HG02571 (cell line): ENCODE results near the gene MYH11.
"Not testable (repeated sequence)": the region's sequence is repeated elsewhere in the genome, so short reads cannot be mapped to it uniquely, and the experiment has no call there.

Source experiments
- ATAC-seq: cut with Tn5 transposase; IDR thresholded peaks from one replicate; pipeline ENCODE4 v1.9.1; 2021; ENCODE audit warnings: mild to moderate bottlenecking, moderate library complexity; ENCODE audit not compliant: unreplicated experiment

The MYH11 gene

DNA sequence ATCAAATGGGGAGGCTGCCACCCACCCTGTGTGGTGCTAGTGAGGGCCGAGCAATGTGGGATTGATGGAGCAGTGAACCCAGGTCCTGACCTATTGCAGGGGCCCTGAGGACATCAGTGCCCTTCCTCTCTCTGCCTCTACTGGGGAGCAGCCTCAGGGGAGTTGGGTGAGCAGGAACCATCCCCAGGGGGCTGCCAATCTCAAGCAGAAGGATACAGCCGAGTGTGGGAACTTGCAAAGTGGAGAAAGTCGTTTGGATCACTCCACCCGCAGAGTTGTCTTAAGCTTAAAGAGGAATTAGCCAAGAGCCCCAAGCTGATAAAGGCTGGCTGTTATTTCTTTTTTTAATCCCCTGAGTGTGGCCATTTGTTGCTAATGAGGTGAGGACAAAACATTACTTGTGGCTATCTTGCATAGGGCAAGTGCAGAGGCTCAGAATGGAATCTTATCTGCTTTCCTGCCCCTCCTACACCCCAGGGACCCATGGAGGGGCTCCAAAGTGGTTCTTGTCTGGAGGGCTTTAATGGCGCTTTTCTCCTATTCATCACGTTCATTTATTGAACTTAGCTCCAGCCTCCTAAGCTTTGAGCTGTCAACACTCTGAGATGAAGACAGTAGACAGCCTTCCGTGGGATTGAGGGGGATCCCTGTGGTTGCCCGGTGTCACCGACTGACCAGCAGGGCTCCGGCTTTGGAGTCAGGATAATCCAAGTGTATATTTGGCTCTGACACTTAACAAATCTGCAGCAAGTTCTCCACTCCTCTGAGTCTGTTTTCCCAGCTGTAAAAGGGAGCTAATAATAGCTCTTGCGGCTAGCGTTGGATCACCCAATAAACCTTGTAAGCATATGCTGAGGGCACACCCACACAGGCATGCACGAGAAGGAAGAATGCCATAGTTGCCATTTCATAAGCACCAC is 45.1 kb downstream of the MYH11 start:
- no peak for ATAC-seq

DNA sequence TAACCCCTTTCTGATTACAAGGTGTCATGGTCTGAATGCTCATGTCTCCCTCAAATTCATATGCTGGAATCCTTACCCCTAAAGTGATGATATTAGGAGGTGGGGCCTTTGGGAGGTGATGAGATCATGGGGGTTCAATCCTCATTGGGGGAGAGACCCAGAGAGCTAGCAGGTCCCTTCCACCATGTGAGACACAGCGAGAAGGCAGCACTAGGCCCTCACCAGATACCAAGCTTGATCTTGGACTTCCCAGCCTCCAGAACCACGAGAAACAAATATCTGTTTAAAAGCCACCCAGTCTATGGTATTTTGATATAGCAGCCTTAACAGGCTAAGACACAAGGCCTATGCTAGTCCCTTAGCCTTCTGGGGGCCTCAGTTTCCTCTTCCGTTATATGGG is 45.9 kb downstream of the MYH11 start:
- ATAC-seq, result no peak

DNA sequence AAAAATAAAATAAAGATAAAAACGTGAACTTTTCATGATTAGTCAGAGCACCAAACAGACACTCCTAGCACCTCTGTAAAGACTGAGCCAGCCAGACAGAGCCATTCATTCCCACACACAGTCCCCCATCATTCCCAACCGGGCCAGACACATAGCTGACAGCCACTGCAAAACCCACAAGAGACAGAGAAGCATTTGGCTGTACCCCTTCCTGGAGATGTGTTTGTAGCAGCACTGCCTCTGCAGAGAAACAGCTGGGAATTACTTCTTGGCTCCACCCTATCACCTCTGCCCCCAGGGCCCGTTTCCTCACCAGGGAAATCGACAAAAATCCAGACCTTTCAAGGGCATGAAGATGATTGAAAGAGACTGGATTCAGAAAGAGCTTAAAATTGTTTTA is 46.4 kb downstream of the MYH11 start:
- ATAC-seq, result no peak

- ATAC-seq, result not testable (repeated sequence)
These were observed 47.5 kb downstream of the MYH11 start for GRCh38 chr16:15809297-15809696.

DNA sequence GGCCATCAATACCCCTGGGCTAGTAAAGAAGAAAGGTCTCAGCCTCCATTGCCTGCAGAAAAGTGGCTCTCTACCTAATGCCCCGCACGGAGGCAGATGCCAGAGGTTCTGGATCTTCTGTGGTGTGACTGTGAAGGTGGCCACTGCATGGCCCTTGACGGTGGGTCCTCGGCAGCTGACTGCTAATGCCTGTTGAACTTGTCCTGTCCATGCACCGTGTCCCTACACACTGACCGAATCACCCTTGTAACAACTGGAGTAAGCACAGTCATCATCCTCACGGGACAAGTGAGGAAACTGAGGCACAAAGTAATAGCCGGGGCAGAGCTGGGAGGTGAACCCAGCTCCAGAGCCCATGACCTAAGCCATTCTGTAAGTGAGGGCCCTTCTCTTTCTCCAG is 48.8 kb downstream of the MYH11 start:
- no peak for ATAC-seq

GRCh38 chr16:15807603-15808009 is 49.2 kb downstream of the MYH11 start:
- ATAC-seq, result no peak

- no peak for ATAC-seq
These were observed 53.2 kb downstream of the MYH11 start for GRCh38 chr16:15803618-15804017.

- ATAC-seq, result no peak
These were observed 56.9 kb downstream of the MYH11 start for GRCh38 chr16:15799851-15800495.

DNA sequence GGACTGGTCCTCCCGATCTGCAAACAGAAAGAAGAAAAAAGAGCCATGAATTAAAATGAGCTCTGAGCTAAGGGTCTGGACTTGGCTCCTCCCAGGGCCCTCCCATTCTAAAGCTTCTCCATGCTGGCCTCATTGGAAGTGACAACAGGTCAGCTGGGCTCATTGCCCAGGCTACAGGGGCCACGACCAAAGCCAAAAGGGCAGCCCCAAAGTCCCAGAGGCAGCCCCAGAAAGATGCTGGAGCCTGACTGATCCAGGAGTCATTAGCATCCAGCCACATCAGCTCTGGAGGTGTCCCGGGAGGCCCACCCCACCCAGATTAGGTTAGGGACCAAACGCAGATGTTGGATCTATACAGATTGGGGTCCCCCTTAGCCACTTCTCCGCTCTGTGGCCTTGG is 58.2 kb downstream of the MYH11 start:
- no peak for ATAC-seq

DNA sequence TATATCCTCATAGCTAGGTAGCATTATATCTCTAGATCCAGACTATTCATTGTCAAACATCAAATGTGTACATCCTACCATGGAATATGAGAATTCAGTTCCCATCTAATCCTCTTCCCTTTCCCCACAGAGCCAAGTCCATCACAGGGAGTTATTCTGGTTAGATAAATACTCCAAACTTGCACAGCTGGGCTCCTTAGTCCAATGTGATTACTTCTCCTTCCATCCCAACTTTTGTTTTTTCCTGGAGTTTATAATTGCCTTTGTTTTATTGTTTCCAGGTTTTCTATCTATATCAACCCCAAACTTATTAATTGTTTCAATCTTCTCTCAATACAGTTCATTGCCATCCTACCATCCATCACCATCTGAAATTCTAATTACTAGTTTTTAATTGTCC is 59.9 kb downstream of the MYH11 start:
- ATAC-seq, result no peak

DNA sequence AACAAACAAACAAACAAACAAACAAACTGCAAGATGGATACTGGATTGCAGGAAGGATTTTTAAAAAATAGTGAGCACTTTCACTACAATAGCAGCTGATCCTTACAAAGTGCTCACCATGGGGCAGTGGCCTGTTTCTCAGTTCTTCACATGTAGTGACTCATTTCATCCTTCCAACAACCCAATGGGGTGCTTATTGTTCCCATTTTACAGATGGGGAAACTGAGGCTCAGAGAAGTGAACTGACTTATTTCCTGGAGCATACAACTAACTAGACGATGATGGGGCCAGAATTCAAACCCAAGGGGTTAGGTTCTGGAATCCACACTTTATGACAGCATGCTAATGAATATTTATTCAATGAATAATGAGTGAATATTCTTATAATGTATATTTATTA is 61.2 kb downstream of the MYH11 start:
- ATAC-seq, result no peak

DNA sequence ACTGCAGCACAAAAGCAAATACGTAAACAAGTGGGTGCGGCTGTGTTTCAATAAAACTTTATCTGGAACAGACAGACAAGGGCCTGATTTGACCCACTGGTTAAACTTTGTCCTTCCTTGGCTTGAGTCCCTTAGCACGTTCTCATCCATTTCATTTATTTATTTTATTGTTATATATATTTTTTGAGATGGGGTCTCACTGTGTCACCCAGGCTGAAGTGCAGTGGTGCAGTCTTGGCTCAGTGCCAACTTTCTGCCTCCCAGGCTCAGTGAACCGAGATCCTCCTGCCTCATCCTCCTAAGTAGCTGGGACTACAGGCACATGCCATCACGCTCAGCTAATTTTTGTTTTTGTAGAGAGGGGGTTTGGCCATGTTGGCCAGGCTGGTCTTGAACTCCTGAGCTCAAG is 64.3 kb downstream of the MYH11 start:
- no peak for ATAC-seq

GRCh38 chr16:15790458-15790857 is 66.4 kb downstream of the MYH11 start:
- no peak for ATAC-seq

GRCh38 chr16:15789816-15790215 is 67.0 kb downstream of the MYH11 start:
- ATAC-seq, result not testable (repeated sequence)

DNA sequence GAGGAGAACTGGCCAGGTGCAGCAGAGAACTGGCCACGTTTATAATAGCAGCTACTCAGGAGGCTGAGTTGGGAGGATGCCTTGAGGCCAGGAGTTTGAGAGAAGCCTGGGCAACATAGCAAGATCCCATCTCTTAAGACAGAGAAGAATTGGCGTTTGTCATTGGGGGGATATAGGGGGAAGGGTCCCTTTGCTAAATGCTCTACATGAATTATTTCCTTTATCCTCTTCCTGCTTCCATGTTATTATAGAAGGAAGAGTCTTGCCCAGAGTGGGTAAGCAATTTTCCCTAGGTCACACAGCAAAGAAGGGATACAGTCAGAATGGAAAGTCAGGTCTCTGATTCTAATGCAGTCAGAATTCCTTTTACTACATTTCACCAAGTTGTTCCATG is 68.0 kb downstream of the MYH11 start:
- no peak for ATAC-seq

GRCh38 chr16:15786501-15786900 is 70.3 kb downstream of the MYH11 start:
- ATAC-seq, result no peak

DNA sequence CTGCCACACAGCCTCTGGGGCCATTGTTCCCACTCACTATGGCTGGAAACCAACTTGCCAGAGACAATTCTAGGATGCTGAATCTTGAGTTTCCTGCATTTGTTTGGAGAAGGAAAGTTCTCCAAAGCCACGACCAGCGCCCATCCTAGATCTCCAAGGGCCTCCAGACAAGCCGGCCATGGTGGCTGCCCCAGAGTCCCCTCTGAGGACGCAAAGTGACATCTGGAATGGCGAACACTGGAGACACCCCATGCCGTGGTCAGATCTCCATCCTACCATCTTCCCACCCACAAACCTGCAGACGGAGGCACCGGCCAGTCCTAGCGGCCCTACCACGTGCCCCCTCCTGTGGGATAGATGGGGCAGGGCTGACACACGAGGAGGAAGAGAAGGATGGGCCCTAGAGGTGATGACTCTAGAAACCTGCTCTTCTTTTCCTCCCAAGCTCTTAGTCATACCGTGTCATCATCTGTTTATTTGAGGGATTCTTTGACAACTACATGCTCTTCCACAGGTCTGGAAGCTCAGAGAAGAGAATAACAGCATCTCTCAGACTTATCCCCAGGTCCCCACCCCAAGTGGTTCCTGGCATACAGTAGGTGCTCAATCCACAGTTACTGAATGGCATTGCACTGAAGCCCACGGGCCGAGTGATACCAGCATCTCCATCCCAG is 71.3 kb downstream of the MYH11 start:
- ATAC-seq, result no peak

- no peak for ATAC-seq
These were observed 72.8 kb downstream of the MYH11 start for GRCh38 chr16:15783985-15784384.

DNA sequence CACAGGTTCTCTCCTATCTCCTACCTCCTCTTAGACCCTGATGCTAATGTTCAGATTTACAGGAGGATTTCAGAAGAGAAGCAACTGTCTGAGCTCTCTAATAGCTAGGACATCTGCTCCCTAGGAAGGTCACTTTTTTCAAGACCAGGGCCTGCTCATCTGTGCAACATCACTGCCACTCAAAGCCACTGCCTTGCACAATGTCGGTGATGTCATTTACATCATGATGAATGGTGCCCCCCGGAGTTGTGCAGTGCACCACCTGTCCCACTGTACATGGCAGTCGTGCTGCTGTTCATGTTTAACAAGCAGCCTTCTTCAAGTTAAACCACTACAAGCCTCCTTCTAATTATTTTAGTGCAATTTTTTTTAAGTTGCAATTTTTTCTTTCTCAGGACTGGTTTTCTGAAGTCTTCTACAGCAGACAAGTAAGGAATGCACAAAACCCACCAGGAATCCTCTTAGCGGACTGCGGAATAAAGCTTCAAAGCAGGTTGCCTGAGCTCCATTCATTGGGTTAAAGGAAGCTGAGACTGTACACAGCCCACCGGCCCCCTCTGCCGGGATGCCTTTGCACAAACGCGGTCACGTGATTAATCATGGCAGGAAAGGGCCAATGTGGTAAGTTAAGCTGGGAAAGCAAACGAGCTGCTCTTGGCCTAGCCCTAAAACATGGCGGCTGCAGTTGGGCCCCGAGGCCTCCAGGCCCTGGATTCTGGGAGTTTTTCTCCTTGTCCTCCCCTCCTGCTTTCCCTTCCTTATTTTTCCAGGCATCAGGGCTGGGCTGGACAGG is 74.1 kb downstream of the MYH11 start:
- ATAC-seq, result no peak

DNA sequence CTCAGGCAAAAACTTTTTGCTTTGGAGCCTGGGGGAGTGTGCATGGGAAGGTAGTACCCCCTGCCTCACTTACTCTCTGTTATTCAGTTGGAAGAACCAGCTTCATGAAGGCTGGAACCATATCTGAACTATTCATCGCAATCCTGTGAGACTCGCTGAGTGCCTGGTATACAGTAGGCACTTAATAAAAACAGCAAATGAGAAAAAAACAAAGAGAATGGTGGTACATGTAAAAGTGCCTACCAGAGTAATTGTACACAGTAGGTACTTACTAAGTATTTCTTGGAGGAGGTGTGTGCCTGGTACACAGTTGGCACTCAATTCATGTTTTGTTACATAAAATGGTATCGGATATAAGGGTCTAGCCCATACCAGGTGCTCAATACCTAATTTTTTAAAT is 75.2 kb downstream of the MYH11 start:
- no peak for ATAC-seq

DNA sequence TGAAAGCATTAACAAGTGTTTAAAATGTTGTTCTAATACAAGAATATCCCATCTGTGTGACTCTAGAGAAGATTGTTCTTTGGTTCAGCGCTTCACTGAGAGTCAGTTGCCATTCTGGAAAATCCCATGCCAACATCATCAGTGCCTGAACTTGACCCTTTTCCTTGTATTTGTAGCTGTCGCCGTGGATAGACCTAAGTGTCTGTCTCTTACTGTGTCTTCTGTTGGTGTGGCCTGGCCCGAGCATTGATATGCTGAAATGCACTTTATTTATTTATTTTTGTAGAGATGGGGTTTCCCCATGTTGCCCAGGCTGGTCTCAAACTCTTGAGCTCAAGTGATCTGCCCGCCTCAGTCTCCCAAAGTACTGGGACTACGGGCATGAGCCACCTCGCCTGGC is 76.0 kb downstream of the MYH11 start:
- no peak for ATAC-seq
